ENCODE results near the gene SHISA8. TPM values are rescaled to one million over a fixed set of nuclear protein-coding genes. Genes with fewer than 3 reads are reported as not detected.
A peak's percentile ranks its signal among the peaks of the same experiment; 100 is the strongest.
"Not testable (repeated sequence)": the region's sequence is repeated elsewhere in the genome, so short reads cannot be mapped to it uniquely, and the experiment has no call there.

Gene SHISA8
- total RNA-seq: not detected in 2 replicates

GRCh38 chr22:41915035-41915785 is at the start of gene SHISA8:
TSS of gene SHISA8 (minus strand) at chr22:41915074. CDS start at chr22:41914667, 407 bp downstream.
- DNase-seq (ENCODE audit: low read depth): no peak

- no peak for DNase-seq (ENCODE audit: low read depth)
Observed at GRCh38 chr22:41964112-41964491, 49.2 kb upstream of the SHISA8 start.

- peak; percentile 22 for DNase-seq (ENCODE audit: low read depth)
Observed at GRCh38 chr22:41963453-41964111, 48.7 kb upstream of the SHISA8 start.

GRCh38 chr22:41957941-41958556 is 43.2 kb upstream of the SHISA8 start:
- no peak for DNase-seq (ENCODE audit: low read depth)

GRCh38 chr22:41952713-41953112 is 37.8 kb upstream of the SHISA8 start:
- no peak for DNase-seq (ENCODE audit: low read depth)

GRCh38 chr22:41951898-41952474 is 37.1 kb upstream of the SHISA8 start, which contains the start of gene SMIM45:
TSS of gene SMIM45 (plus strand) at chr22:41952150.
- no peak for DNase-seq (ENCODE audit: low read depth)

GRCh38 chr22:41949297-41949965 is 34.6 kb upstream of the SHISA8 start:
- DNase-seq (ENCODE audit: low read depth): no peak

- not testable (repeated sequence) for DNase-seq (ENCODE audit: low read depth)
Observed at GRCh38 chr22:41948928-41949296, 34.0 kb upstream of the SHISA8 start.

GRCh38 chr22:41948142-41948541 is 33.3 kb upstream of the SHISA8 start:
- DNase-seq (ENCODE audit: low read depth): peak; percentile 39

- DNase-seq (ENCODE audit: low read depth): no peak
Observed at GRCh38 chr22:41947424-41948080, 32.7 kb upstream of the SHISA8 start.

- peak; percentile 86 for DNase-seq (ENCODE audit: low read depth)
Observed at GRCh38 chr22:41946629-41947423, 32.0 kb upstream of the SHISA8 start, which contains the start of gene CENPM. TSS of gene CENPM (minus strand) at chr22:41947152. CDS start at chr22:41947076, 76 bp downstream.

- no peak for DNase-seq (ENCODE audit: low read depth)
Observed at GRCh38 chr22:41943661-41944209, 28.9 kb upstream of the SHISA8 start.

GRCh38 chr22:41940832-41941765 is 26.2 kb upstream of the SHISA8 start:
- DNase-seq (ENCODE audit: low read depth): peak; percentile 71

- no peak for DNase-seq (ENCODE audit: low read depth)
Observed at GRCh38 chr22:41939981-41940831, 25.3 kb upstream of the SHISA8 start.

GRCh38 chr22:41936894-41937169 is 22.0 kb upstream of the SHISA8 start:
- DNase-seq (ENCODE audit: low read depth): no peak

- DNase-seq (ENCODE audit: low read depth): no peak
Observed at GRCh38 chr22:41935509-41935908, 20.6 kb upstream of the SHISA8 start.

GRCh38 chr22:41935015-41935351 is 20.1 kb upstream of the SHISA8 start:
- no peak for DNase-seq (ENCODE audit: low read depth)

GRCh38 chr22:41934284-41935014 is 19.6 kb upstream of the SHISA8 start:
- DNase-seq (ENCODE audit: low read depth): no peak
